GM18867 (cell line): Measurements from ENCODE around the gene EFEMP1.
A peak's percentile ranks its signal among the peaks of the same experiment; 100 is the strongest.

ENCODE experiments used
- ATAC-seq: cut with Tn5 transposase; IDR thresholded peaks from one replicate; pipeline ENCODE4 v1.9.1; 2021; ENCODE audit warnings: mild to moderate bottlenecking, moderate library complexity; ENCODE audit not compliant: unreplicated experiment

The EFEMP1 gene

GRCh38 chr2:55936351-55936750 is 12.8 kb upstream of the EFEMP1 start:
- ATAC-seq = no peak

DNA sequence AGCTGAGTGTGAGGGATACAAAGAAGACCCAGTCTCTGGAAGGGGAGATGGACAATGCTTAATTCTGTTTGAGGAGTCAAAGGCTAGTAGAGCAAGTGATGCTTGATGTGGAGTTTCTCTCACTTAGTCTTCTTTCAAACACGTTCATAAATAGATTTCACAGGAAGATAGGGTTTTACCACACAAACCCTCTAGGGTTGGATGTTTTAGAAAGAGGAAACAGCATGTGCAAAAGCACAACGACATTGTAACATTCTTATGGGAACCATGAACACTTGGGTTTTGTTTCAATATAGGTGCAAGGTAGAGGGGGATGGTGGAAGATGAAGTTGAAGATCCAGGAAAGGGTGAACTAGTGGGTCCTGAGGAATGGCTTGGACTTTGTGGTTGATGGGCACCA is 10.8 kb upstream of the EFEMP1 start:
- ATAC-seq = peak; percentile 60

GRCh38 chr2:55932843-55933242 is 9.3 kb upstream of the EFEMP1 start:
- no peak for ATAC-seq

- ATAC-seq = no peak
These were observed 7.7 kb upstream of the EFEMP1 start for GRCh38 chr2:55931281-55931680.

DNA sequence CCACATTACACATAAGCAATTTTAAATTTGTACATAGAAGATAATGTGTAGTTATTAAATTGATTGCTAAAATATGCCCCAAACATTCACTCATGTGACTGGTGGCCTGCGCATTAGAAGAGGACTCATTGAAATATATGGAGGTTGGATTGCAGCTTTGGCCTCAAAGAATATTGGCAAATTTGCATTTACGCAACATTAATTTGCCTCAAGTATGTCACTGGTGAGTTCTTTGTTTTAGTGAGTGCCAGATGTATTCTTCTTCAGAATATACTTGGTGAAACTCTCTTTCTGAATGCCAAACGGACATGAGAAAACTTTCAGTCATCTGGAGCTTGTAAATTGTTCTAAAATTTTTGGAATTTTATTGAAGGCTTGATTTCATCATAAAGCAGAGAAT is 5.9 kb upstream of the EFEMP1 start:
- no peak for ATAC-seq

- ATAC-seq = no peak
These were observed 3.4 kb upstream of the EFEMP1 start for GRCh38 chr2:55926974-55927373.

DNA sequence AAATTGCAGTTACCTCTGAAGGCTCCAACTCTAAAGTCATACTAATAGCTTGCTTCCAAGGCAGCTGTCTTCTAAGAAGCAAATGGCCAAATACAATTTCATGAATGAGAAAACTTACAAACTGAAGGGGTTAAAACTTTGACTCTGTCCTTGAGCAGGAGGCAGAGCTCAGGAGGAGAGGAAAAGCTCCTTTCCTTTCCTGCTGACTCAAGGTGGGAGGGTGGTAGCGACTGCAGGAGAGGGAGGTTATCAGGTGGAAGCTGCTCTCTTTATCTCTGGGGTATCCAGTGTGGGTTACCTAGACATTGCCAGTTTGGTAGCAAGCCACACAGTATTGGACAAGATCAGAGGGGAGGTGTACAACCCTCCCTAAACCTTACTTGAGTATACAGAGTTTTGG is 2.7 kb upstream of the EFEMP1 start:
- ATAC-seq = no peak

DNA sequence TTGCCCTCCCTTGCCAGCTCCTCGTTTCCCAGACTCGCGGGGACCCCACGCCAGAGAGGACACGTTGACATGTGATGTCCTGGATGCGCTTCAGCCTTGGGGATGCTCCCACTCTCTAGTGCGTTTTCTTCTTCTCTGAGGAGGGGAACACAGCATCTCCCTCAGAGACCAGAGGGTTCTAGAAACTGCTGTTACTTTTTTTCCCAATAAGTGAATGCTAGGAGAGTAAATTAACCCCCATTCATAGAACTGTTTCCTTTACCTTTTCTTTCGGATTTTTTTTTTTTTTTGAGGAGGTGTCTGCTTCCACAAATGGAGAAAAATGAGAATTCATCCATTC is 370 bp upstream of the EFEMP1 start:
- ATAC-seq = no peak

DNA sequence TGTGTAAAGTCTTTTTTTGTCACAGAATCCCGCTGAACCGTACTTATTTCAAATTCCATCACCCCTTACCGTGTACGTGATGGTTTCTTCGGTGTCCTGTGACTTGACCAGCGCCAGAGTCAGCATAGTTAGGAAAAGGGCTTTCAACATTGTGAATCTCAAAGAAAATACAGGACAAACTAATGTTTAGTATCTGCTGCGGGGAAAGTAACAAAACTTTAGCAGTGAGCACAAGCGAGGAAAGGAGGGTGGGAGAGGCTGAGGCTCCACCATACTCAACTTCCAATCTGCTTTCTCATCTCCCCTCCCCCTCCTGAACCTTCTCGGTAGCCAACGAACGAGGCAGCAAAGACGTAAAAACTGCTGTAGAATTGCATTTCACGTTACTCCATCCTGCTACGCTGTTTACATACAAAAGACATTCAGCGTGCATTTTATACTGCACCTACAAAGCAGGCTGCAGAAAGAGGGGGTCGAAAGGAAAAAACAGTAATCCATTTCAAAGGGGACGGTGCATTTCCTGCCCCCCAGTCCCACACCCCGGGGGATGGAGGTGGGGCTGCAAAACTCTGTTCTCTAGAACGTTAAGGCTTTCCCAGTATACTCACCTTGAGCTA is 1.2 kb downstream of the EFEMP1 start:
- no peak for ATAC-seq

DNA sequence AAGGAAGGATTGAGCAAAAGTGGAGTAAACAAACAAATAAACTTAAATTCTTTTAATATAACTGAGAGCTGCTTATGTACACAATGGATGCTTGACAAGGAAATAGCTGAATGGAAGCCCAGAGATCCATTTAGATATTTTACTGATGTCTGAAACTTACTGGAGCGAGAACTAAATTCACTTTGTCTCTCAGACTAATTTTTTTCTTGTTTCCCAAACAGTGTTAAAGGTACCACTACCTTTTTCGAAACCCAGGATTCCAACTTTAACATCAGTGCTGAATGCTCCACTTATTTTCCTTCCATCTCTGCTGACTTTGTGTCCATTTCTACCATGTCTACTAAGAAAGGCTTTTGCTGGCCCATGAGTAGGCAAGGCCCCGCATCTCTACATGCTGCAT is 4.0 kb downstream of the EFEMP1 start:
- ATAC-seq = no peak

- no peak for ATAC-seq
These were observed 4.7 kb downstream of the EFEMP1 start for GRCh38 chr2:55918856-55919255.

DNA sequence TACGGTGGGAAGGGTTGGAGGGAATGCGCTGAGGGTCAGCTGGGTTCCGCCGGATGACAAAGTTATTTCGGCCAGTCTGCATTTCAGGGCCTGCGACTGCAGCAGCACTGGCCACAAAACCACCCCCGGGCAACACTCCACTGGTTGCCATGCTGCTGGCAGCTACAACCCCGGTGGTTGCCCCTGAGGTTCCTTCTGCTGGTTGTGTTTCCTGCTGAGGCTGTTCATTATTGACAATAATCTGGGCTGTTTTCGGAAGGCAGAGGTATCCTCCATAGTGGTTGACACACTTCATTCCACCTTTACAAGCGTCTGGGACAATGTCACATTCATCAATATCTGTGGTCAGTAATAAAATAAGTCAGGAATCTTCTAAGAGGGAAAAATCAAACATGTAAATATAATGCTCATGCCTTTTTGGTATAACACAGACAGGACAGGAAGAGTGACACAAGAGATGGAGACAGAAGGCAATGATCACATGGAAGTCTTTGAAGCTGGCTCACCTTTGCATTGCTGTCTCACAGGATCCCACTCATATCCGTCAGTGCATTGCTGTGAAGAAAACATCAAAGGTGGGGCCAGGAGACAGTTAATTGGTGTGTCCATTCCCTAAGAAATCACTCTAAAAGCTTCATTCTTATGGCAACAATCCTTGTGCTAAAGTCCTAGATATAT is 5.7 kb downstream of the EFEMP1 start:
- no peak for ATAC-seq

DNA sequence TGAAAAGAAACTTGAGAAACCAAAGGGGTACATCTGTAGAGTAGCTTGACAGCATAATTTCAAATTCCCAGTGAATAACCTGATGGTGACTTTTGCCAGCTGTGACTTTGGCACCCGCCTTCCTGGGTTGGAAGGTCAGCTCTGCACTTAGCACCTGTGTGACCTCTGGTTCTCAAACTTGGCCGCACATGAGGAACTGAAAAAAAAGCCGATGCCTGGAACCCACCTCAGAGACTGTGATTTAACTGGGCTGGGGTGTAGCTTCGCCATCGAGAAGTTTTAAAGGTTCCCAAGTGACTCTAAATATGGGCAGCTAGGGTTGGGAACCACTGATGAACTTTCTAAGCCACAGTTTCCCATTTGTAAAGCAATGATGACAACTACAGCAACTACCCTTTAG is 6.5 kb downstream of the EFEMP1 start:
- ATAC-seq = peak; percentile 94

DNA sequence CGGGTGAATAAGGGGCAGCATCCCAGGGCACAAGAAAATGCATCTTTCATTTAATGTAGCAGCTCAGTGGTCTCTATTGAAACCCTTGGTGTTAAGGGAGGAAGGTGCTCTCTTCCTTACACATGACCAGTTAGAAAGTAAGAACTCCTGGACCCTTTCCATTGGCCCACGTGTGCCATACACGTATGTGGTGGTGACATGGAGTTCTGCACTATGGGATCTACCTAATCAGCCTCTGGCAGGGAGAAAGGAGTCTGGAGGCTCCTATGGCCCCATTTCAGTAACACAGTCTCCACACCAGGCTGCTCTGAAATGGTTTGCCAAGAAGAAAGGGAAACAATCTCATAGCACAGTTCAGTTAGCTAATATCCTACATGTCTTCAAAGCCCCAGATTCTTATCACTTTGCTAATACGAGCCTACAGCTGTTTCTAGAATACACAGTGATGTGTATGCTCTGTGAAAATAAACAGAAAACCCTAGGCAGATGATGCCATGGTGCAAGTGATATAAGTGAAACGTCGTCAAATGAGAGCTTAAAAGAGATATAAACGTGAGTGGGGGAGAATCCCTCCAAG is 7.0 kb downstream of the EFEMP1 start:
- ATAC-seq = peak; percentile 26

GRCh38 chr2:55914786-55915185 is 8.8 kb downstream of the EFEMP1 start:
- ATAC-seq = no peak

GRCh38 chr2:55912926-55913325 is 10.7 kb downstream of the EFEMP1 start:
- no peak for ATAC-seq

DNA sequence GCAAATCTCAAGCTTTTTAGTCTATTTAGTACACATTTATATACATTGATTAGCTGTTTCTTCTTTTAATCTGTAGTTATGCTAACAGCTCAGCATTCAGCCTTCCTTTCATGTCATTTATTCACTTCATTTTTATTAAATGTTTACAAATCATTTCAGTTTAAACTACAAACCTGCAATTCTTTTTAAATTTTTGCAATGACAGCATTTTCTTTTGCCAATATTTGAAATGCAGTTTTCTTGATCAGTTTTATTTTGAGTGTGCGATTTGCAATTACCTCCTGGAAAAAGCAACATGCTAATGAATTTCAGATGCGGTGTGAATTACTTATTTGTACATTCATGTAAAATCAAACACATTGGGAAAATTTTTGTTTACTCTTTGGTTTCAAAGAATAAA is 13.5 kb downstream of the EFEMP1 start:
- no peak for ATAC-seq

DNA sequence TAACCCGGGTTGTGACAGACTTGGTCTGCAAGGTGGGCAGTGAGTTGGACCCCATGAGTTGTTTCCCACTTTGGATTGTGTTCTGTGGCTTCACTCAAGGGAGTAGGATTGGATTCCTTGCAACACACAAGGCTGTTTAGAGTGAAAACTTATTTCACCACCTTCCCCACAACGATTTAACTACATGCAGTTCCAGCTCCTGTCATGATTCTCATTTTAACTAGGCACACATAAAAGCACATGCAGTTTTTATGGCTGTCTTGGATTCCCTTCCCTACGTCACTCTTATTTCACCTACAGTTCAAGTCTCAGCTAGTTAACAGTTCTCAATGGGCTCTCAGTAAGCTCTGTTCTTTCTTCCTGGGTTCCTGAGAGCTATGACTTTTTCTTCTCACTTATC is 15.9 kb downstream of the EFEMP1 start:
- ATAC-seq = no peak

DNA sequence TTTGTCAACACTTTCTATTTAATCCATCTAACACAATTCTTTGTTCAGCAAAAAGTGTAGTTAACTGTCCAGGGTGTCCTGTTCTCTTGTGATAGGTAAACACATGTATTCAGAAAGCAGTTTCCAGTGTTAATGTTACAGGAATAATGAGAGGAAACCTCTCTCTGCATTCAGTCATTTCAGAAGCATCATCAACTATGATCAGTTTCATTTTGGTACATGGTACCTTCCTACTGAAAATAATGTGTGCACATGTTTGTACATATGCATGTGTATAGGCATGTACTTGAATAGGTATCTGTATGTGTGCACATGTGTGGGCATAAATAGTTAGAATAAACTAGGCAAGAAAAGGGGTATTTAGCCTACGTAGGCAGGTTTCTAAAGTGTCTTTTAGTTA is 16.6 kb downstream of the EFEMP1 start:
- ATAC-seq = peak; percentile 64

DNA sequence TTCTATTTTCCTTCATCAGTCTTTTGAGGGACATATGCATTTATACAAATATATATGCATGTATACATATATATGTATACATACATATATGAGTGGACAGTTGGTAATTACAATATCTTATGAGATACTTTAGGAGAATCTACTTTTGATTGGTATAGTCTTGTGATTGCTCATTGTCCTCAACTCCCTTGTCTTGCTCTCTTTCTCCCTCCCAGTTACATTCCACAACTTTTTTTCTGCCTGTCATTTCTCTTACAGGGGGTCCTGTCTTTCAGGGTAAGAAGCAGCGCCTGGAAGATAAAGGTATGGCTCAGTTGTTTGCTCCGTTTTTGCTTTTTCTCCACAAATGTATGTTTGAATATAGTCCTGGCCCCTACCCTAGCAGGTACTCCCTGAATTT is 19.9 kb downstream of the EFEMP1 start:
- ATAC-seq = no peak

DNA sequence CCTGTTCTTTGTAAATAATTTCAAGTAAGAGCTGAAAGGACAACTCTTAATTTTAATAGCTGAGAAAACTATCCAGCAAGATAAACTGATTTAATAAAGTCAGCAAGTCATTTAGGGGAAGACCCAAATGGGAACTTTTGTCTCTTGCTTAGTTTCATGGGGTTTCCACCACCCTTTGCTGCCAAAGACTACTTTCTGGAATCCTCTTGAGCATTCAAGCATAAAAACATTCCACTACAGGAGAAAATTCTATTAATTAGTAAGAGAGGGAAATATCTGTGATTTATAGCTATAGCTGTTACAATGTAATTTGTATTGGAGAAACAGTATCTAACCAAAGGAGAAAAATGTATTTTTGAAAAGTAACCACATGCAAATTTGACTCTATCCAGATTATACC is 20.6 kb downstream of the EFEMP1 start:
- no peak for ATAC-seq

DNA sequence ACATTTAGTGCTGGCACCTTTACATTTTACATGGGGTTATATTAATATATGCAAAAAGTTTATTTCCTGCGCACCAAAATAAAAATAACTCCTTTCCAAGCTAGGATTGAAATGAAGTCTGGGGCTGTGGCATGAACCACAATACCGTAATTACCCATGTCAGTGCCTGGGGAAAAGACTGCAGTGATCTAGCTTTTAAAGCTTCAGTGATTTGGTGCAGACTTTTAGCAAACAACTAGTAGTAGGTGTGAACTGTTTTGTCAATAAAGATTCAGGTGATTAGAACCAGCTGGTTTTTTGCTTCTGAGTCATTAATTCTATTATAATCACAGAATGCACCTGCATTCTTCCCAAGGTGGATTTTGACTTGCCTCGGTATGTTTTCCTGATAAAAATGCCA is 21.2 kb downstream of the EFEMP1 start:
- ATAC-seq = no peak

- no peak for ATAC-seq
These were observed 21.6 kb downstream of the EFEMP1 start for GRCh38 chr2:55901941-55902340.
